HUES64 (cell line): ENCODE data around the gene SLC30A7.
"Not testable (repeated sequence)": the region's sequence is repeated elsewhere in the genome, so short reads cannot be mapped to it uniquely, and the experiment has no call there.

Experiments used
- H3K27ac ChIP-seq: 2 replicates; pipeline ENCODE4 v1.7.0; 2013; ENCODE audit warnings: low read depth, low read length, inconsistent platforms
- H3K27me3 ChIP-seq: 2 replicates; pipeline ENCODE4 v1.6.1; 2013; ENCODE audit warnings: mild to moderate bottlenecking, low read length; ENCODE audit not compliant: insufficient read depth
- H3K36me3 ChIP-seq: 2 replicates; pipeline ENCODE4 v1.6.1; 2013; ENCODE audit warnings: mild to moderate bottlenecking, low read length; ENCODE audit not compliant: insufficient read depth
- H3K4me1 ChIP-seq: 2 replicates; pipeline ENCODE4 v1.6.1; 2013; ENCODE audit warnings: mild to moderate bottlenecking, low read length, moderate library complexity; ENCODE audit not compliant: insufficient read depth
- H3K4me3 ChIP-seq: 2 replicates; pipeline ENCODE4 v1.5.1; 2013; ENCODE audit warnings: mild to moderate bottlenecking, low read length, moderate library complexity
- H3K9ac ChIP-seq: 2 replicates; pipeline ENCODE4 v1.6.1; 2013; ENCODE audit warnings: mild to moderate bottlenecking, low read depth, low read length
- H3K9me3 ChIP-seq: 2 replicates; pipeline ENCODE4 v1.6.1; 2013; ENCODE audit warnings: low read depth, low read length; ENCODE audit not compliant: insufficient read depth
- WGBS: fragments of 150-250, 120-280 bp; methylation state at CpG from one replicate; pipeline ENCODE4 v1.1.7; 2013; ENCODE audit warnings: missing lambda C conversion rate; 5-methylcytosine and 5-hydroxymethylcytosine counted together

SLC30A7 gene

DNA sequence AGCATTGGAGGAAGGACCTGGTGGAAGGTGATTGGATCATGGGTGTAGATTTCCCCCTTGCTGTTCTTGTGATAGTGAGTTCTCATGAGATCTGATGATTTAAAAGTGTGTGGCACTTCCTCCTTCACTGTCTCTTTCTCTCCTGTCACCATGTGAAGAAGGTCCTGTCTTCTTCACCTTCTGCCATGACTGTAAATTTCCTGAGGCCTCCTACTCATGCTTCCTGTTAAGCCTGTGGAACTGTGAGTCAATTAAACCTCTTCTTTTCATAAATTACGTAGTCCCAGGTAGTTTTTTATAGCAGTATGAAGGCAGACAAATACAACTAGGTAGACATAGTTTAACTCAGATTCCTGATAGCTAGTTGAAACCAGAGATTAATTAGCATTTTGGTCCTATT lies 57.1 kb downstream of the SLC30A7 start:
- H3K9me3 ChIP-seq, H3K9ac ChIP-seq, H3K27me3 ChIP-seq, H3K4me3 ChIP-seq: not testable (repeated sequence)
- Histone ChIP-seq H3K27ac (0 out of 2 replicates have a peak overlapping the region, but pooled peaks have one; percentile 34), H3K4me1 (peaks cover 64% of the 10 kb centered on the region), H3K36me3 (peaks cover 12% of the 10 kb centered on the region; the same call in 1 of the 2 replicates)
- 100% methylated on average over 1 of the region's 1 CpG for WGBS

DNA sequence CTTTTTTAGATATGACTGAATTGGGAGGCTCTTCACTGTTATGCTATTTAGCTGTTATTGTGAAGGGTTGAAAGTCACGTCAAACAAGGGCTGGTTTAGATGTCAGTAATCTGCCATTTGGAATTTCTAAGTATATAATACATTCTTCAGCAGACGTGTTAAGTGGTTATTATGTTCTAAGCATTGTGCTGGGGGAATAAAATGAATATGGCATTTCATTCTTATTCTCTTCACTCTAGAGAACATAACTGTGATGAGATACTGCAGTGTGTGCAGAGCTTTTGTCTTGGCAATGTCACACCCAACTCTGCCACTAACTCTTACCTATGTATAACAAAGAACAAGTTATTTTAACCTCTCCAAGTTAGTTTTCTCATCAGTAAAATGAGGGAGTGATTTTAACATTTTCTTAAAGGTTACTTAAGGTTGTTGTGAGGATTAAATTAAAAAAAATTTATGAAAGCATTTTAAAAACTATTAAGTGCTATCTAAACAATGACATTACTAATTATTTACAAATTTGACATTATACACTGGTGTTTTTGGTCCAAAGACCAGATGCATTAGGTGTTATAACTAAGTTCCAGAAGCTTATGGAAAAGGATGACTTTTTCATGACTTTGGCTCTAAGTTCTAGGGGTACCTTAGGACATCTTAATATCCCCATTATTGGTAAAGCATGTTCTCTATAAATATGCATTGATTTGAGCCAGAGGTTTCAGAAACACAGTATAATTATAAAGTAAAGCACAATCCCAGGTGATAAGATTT lies 58.3 kb downstream of the SLC30A7 start:
- Histone ChIP-seq H3K27me3 (no peaks in the 10 kb centered on the region), H3K4me3 (no peak overlapping the region), H3K27ac (no peak overlapping the region; the same call in 1 of the 2 replicates), H3K36me3 (peaks cover 12% of the 10 kb centered on the region; the same call in 1 of the 2 replicates), H3K9ac (no peak overlapping the region), H3K4me1 (peaks cover 56% of the 10 kb centered on the region), H3K9me3 (no peaks in the 10 kb centered on the region)
- 31% methylated on average over 1 of the region's 2 CpGs for WGBS

DNA sequence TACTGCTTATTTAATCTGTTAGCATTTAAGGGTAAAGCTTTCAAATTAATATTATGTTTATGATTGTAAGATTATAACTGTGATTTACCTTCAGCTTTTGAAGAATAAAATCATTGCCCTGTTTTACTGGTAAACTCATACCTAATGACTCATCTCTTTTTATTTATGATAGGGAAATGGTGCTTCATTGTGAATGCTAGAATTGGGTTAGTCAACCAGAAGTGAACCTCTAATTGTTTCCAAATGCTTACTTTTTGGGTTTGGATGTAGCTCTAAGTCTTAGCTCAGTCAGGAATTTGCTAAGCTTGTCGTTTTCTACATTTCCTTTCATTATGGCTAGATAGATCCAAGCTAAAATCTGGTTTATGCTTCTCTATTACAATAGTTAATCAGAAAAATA lies 59.4 kb downstream of the SLC30A7 start:
- no peak overlapping the region for H3K27ac ChIP-seq
- 70% methylated on average over 1 of the region's 1 CpG for WGBS
- no peak overlapping the region for H3K9ac ChIP-seq
- no peaks in the 10 kb centered on the region for H3K9me3 ChIP-seq
- H3K4me3 ChIP-seq, result no peak overlapping the region
- H3K4me1 ChIP-seq, result peaks cover 46% of the 10 kb centered on the region
- H3K36me3 ChIP-seq, result peaks cover 12% of the 10 kb centered on the region; the same call in 1 of the 2 replicates
- H3K27me3 ChIP-seq, result no peaks in the 10 kb centered on the region

DNA sequence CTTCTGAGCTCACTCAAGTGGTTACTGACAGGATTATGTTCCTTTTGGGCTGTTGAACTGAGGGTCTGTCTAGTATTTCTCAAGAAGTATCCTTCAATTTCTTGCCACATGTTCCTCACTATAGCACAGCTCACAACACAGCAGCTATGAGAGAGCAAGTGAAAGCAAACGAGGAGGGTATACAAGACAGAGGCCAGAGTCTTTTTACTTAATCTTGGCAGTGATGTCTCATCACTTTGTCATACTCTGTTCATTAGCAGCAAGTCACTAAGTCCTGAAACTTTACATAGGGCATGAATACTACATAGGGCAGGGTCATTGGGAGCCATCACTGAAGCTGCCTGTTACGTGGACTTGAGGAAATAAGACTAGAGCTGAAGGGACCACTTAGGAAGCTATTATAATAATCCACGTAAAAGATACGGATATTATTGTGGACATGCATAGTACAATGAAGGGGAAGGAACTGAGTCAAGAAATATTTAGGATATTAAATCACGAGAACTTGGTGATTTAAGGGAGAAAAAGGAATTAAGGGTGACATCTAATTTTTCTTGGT lies 63.7 kb downstream of the SLC30A7 start:
- Histone ChIP-seq H3K9me3 (no peaks in the 10 kb centered on the region), H3K27me3 (no peaks in the 10 kb centered on the region), H3K4me3 (no peak overlapping the region), H3K4me1 (peaks cover 14% of the 10 kb centered on the region), H3K27ac (no peak overlapping the region), H3K9ac (no peak overlapping the region), H3K36me3 (peaks cover 15% of the 10 kb centered on the region)
- WGBS, result 98% methylated on average over 5 of the region's 5 CpGs

DNA sequence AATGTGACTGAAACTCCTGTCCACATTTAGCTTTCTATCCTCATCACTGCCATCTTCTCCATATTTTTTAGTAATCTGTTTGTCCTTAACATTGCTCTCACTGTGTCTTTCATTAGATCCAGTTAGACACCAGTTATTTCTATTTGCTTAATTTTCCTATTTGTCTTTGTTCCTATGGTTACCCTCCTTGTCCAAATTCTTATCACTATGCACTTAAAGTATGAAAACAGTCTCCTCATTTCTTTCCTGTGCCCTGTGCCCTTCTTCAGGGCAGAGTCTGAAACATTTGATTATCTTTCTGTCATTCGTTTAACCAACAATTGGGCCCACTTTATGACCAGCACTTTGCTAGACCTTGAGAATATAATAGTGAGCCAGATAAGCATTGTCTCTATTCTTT lies 64.2 kb downstream of the SLC30A7 start:
- Histone ChIP-seq H3K9me3 (no peaks in the 10 kb centered on the region), H3K4me3 (no peak overlapping the region), H3K27ac (no peak overlapping the region), H3K36me3 (peaks cover 20% of the 10 kb centered on the region), H3K4me1 (peaks cover 9% of the 10 kb centered on the region), H3K27me3 (no peaks in the 10 kb centered on the region), H3K9ac (no peak overlapping the region)
- 84% methylated on average over 1 of the region's 1 CpG for WGBS

DNA sequence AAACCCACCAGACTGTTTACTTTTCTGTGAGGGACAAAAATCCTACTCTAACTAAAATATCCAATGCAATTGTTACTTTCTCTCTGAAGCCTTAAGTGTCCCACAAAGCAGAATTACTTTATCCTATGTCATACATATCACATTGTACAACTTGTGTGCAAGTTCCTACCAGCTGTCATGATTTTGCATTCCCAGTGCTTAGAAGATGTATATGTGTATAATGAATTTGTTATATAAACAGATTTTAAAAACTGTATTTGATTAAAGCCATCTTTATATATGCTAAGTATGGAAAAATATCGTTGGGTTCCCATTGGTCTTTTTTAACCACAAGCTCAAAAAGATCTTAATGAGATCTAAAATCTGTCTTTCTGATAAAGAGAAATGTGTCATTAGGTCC lies 72.7 kb downstream of the SLC30A7 start:
- no CpG with 5 or more reads among the region's 1 CpG for WGBS
- Histone ChIP-seq H3K36me3 (peaks cover 40% of the 10 kb centered on the region), H3K4me3 (no peak overlapping the region), H3K9me3 (no peaks in the 10 kb centered on the region), H3K27me3 (no peaks in the 10 kb centered on the region), H3K9ac (no peak overlapping the region), H3K27ac (no peak overlapping the region), H3K4me1 (peaks cover 33% of the 10 kb centered on the region)

DNA sequence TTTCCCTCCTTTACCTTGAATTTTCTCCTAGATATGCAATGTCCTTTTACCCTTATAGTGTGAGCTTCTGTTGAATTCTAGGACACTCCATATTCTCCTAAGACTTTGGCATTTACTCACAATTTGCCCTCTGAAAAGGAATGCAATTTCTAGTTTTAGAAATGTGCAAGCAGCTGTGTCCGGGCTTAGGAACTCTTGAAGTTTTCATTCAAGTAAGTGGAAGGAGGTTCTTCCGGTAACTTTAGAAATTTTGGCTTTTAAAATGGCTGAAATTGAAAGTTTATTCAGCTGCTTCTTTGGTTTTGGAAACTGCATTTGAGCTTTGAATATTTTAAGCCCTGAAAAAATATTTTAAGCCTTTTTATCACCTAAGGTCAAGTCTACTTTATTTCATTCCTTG lies 73.4 kb downstream of the SLC30A7 start:
- H3K4me1 ChIP-seq, result peaks cover 33% of the 10 kb centered on the region
- H3K36me3 ChIP-seq, result peaks cover 36% of the 10 kb centered on the region
- no peaks in the 10 kb centered on the region for H3K27me3 ChIP-seq
- WGBS, result 96% methylated on average over 2 of the region's 2 CpGs
- no peak overlapping the region for H3K27ac ChIP-seq
- H3K4me3 ChIP-seq, result no peak overlapping the region
- H3K9ac ChIP-seq, result no peak overlapping the region
- H3K9me3 ChIP-seq, result no peaks in the 10 kb centered on the region

DNA sequence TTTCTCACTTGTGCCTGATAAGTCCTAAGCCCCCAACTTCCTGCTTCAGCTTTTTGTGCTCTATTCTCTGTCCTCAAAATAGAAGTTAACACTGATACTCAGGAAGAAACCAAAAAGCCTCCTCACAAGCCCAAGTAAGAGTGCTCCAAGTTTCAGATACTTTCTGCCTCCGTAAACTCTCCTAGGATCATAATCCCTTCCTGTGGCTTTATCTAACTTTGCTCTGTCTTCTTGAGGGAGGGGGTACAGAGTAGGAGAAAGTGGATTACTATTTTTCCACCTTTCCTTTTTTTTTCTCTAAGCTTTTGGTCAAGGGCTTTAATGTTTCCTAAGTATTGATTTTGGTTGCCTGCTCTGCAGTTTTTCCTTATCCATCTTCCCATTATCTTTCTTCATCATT lies 75.1 kb downstream of the SLC30A7 start:
- H3K27me3 ChIP-seq, result no peaks in the 10 kb centered on the region
- peaks cover 31% of the 10 kb centered on the region for H3K36me3 ChIP-seq
- no peak overlapping the region for H3K27ac ChIP-seq
- peaks cover 39% of the 10 kb centered on the region for H3K4me1 ChIP-seq
- WGBS, result no CpG with 5 or more reads among the region's 1 CpG
- no peak overlapping the region for H3K4me3 ChIP-seq
- no peak overlapping the region for H3K9ac ChIP-seq
- no peaks in the 10 kb centered on the region for H3K9me3 ChIP-seq

DNA sequence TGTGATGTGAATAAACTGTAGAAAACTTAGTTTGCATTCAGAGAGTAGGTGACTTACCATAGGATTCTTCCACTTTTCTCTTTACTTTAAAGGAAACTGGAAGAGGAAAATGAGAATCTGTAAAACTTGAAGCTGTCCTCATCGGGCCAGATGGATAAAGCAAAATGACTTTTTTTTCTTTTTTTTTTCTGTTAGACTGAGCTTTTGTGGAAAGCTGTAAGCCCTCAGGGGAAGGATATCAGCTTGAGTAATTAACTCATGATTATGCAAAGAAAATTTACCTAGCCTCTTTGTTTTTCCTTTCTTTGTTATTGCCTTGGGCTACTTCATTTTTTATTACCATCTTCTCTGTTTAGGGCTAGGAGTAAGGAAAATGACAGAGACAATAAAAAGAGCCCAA lies 76.3 kb downstream of the SLC30A7 start:
- H3K4me3 ChIP-seq, result no peak overlapping the region
- H3K36me3 ChIP-seq, result peaks cover 30% of the 10 kb centered on the region
- no peaks in the 10 kb centered on the region for H3K9me3 ChIP-seq
- H3K27me3 ChIP-seq, result no peaks in the 10 kb centered on the region
- no peak overlapping the region for H3K27ac ChIP-seq
- H3K4me1 ChIP-seq, result peaks cover 39% of the 10 kb centered on the region
- no peak overlapping the region for H3K9ac ChIP-seq
- WGBS, result 74% methylated on average over 1 of the region's 1 CpG

DNA sequence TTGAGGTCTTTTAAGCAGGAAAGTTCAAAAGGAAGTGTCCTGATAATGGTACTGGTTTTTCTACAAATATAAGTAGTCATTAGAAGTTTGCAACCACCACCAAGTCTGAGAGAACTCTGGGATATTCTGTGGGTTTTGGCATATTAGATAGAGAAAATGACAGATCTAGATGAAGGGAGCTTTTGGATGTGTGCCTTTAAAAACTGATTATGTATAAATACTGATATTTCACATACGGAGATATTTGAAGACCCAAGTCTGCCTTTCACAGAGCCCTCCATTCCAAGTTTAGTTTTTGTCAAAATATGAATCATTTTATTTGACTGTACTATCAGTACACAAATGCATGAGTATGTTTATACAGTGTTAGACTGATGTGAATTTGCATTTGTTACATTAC lies 81.0 kb downstream of the SLC30A7 start:
- Histone ChIP-seq H3K9ac (no peak overlapping the region), H3K4me3 (no peak overlapping the region), H3K27me3 (no peaks in the 10 kb centered on the region), H3K27ac (no peak overlapping the region), H3K9me3 (no peaks in the 10 kb centered on the region), H3K4me1 (peaks cover 17% of the 10 kb centered on the region), H3K36me3 (peaks cover 44% of the 10 kb centered on the region)
- WGBS, result 100% methylated on average over 1 of the region's 1 CpG

DNA sequence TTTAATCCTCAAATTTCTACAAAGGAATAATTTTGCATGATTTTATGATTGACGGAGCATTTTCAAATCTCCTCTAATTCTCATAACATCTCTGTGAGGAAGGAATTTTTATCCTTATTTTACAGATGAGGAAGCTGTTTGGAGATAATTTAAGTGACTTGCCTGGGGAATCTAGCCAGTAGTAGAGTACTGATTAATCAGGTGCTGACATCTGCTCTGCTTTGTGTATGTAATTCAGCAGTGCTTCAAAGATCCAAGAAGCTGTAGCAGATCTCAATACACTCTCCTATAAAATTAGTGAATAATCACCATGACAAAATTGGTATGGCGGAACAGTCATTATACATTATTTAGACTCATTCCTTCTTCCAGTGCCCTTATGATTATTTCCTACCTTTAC lies 83.7 kb downstream of the SLC30A7 start:
- peaks cover 5% of the 10 kb centered on the region; the same call in 1 of the 2 replicates for H3K4me1 ChIP-seq
- no peaks in the 10 kb centered on the region for H3K9me3 ChIP-seq

More for the DNA sequence above, 83.7 kb downstream of the SLC30A7 start:
- no peak overlapping the region for H3K27ac ChIP-seq
- no peak overlapping the region for H3K4me3 ChIP-seq
- no peaks in the 10 kb centered on the region for H3K27me3 ChIP-seq
- 96% methylated on average over 1 of the region's 2 CpGs for WGBS
- H3K9ac ChIP-seq, result no peak overlapping the region
- peaks cover 44% of the 10 kb centered on the region for H3K36me3 ChIP-seq
